Skin epidermis (tissue), 12 donors: ENCODE results near the gene EVX1.

Experiments
- H3K27ac ChIP-seq, 21 experiments: fragments of 200-600 bp; sonication (generic) in 11 of 21; one replicate each; pipeline ENCODE4 v1.5.0; 2020; ENCODE audit warnings: mild to moderate bottlenecking in 3 of 21, inconsistent platforms in 2 of 21, moderate library complexity in 2 of 21
- H3K4me3 ChIP-seq, 7 experiments: fragments of 200-600 bp; sonication (generic) in 2 of 7; one replicate each; pipeline ENCODE4 v1.5.0; 2020; ENCODE audit warnings: inconsistent platforms in 2 of 7, mild to moderate bottlenecking in 2 of 7, moderate library complexity in 1 of 7

The EVX1 gene

GRCh38 chr7:27203964-27204594 is 38.5 kb upstream of the EVX1 start:
- H3K27ac ChIP-seq: no peak overlapping the region
- no peak overlapping the region for H3K4me3 ChIP-seq

- no peak overlapping the region for H3K27ac ChIP-seq
- peak overlapping the region in 1 of 7 experiments; percentile 9 for H3K4me3 ChIP-seq
These were observed 37.7 kb upstream of the EVX1 start for GRCh38 chr7:27204851-27205322.

- no peak overlapping the region for H3K27ac ChIP-seq
- H3K4me3 ChIP-seq: peak overlapping the region in 1 of 7 experiments; percentile 9
These were observed 37.0 kb upstream of the EVX1 start for GRCh38 chr7:27205325-27206280.

- Histone ChIP-seq H3K27ac (no peak overlapping the region), H3K4me3 (no peak overlapping the region)
These were observed 35.1 kb upstream of the EVX1 start for GRCh38 chr7:27207348-27207985.

DNA sequence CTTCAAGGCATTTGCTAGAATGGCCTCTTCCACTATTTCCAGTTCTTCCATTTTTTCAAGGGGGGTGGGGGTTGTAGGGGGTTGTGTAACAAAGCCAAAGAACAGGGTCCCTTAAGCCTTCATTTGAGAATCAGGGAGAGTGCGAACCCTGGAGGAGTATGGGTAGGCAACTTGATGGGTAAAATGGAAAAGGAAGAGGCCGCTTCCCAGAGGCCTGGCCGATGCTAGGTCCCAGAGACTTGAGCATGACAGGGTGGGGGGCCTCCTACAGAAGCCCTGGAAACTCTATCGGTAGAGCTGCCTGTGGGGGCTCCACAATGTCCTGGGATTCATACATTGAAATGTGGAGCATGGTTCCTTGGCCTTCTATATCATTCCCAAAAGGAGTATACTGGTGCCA is 33.6 kb upstream of the EVX1 start:
- H3K27ac ChIP-seq: no peak overlapping the region
- H3K4me3 ChIP-seq: no peak overlapping the region

DNA sequence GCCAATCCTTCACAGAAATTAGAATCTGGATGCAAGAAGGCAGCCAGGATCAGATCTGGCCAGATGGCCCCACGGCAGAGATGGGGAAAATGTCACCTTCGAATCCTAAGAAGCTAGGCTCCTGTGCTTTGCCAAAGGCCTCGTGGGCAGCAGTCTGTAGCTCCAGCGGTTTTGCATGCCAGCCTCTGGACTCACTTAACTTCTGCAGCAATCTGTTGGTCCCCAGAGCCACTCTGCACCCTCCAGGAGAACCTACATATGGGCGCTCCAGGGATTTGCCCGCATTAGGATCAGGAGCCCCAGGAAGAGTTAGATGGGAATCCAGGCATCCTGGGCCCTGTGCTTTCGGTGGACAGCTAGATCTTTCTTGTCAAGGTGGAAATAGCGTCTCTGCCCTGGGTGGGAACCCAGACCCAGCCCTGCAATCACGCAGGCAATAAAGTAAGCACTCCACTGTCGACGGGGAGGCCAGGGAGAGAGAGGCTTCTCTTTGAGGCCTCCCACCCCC is 32.6 kb upstream of the EVX1 start:
- H3K27ac ChIP-seq: no peak overlapping the region

DNA sequence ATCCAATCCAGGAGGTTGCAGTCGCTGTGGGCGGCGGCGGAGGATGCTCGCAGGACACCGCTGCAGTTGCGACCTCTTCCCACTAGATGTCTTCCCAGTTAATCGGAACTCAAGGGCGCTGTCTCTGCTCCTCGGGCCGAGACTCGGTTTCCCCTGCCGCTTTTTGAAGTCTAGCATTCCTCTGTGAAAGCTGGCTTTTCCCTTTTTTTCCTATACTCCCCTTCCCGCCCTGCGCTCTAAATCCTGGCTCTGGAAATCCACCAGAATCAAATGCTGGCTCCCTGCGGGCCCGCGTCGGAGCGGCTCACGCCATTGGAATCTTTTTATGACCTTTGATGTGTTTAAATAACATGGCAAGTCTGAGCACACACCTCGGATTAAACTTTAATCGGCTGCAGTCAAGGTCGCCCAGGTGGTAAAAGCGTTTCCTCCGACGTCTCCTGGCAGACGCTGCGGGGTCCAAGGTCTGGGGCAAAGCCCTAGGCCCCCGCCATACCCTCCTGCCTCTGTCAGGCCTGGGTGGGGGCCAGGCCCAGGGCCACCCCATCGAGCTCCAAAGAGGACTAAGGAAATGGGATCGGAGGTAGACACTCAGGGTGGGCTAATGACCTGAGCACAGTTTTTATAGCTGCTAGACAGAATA is 32.0 kb upstream of the EVX1 start:
- peak overlapping the region in 1 of 7 experiments; percentile 11 for H3K4me3 ChIP-seq
- no peak overlapping the region for H3K27ac ChIP-seq

More for the DNA sequence above, 32.6 kb upstream of the EVX1 start:
- no peak overlapping the region for H3K4me3 ChIP-seq

DNA sequence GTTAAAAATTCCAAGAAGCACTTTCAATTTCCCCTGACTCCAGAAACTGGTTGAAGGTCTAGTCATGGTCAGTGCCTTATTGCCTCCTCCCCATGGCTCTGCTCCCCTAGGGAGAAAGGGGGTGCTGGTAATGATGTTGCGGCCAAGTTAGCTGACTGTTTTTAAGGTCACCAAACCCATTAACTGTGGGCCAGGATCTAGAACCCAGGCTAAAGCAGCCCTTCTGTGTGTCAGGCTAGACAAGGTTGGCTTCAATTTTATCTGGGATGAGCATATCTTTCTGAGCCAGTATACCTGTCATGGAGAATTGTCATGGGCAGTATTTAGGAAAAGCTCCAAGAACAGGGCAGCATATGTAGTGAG is 31.5 kb upstream of the EVX1 start:
- no peak overlapping the region for H3K27ac ChIP-seq
- no peak overlapping the region for H3K4me3 ChIP-seq

- Histone ChIP-seq H3K4me3 (no peak overlapping the region), H3K27ac (no peak overlapping the region)
These were observed 30.8 kb upstream of the EVX1 start for GRCh38 chr7:27211764-27212204.

GRCh38 chr7:27212497-27213432 is 29.8 kb upstream of the EVX1 start:
- Histone ChIP-seq H3K4me3 (no peak overlapping the region), H3K27ac (no peak overlapping the region)

GRCh38 chr7:27213433-27214238 is 29.0 kb upstream of the EVX1 start:
- Histone ChIP-seq H3K4me3 (no peak overlapping the region), H3K27ac (no peak overlapping the region)

- no peak overlapping the region for H3K27ac ChIP-seq
- H3K4me3 ChIP-seq: no peak overlapping the region
These were observed 28.2 kb upstream of the EVX1 start for GRCh38 chr7:27214239-27214950.

- Histone ChIP-seq H3K27ac (no peak overlapping the region), H3K4me3 (no peak overlapping the region)
These were observed 27.2 kb upstream of the EVX1 start for GRCh38 chr7:27215356-27215755.

DNA sequence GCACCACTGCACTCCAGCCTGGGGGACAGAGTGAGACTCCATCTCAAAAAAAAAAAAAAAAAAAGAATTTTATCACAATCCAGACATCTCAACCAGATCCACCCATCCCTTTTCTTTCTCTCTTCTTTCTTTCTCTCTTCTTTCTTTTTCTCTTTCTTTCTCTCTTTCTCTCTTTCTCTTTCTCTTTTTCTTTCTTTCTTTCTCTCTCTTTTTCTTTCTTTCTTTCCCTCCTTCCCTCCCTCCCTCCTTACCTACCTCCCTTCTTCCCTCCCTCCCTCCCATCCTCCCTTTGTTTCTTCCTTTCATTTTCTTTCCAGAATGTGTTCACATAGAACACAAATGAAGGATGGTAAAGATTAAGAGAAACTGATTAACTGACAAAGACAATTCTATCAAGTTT is 24.7 kb upstream of the EVX1 start:
- H3K4me3 ChIP-seq: no peak overlapping the region
- H3K27ac ChIP-seq: no peak overlapping the region

DNA sequence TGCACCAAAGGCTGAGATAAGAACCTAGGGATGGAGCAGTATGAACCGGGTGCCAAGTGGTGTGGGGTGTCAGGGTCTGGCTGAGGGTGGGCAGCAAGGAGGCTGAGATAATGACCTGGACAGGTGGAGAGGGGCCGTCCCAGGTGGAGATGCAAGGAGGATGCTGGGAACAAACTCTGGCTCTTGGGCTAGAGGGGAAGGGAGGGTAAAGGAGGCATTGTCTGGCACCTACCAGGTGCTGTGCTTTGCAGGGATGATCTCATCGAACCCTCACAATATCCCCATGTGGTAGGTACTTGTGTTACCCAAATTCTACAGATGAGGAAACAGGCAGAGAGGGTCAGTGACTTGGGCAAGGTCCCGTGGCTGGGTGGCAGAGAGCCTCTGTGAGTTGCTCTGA is 22.8 kb upstream of the EVX1 start:
- no peak overlapping the region for H3K4me3 ChIP-seq
- H3K27ac ChIP-seq: no peak overlapping the region

GRCh38 chr7:27220440-27220955 is 22.1 kb upstream of the EVX1 start:
- Histone ChIP-seq H3K4me3 (no peak overlapping the region), H3K27ac (no peak overlapping the region)

- H3K4me3 ChIP-seq: no peak overlapping the region
These were observed 21.3 kb upstream of the EVX1 start for GRCh38 chr7:27221201-27221797.

More at GRCh38 chr7:27221201-27221797, 21.3 kb upstream of the EVX1 start:
- no peak overlapping the region for H3K27ac ChIP-seq
